ENCODE results near the gene SMIM35. TPM values are rescaled to one million over a fixed set of nuclear protein-coding genes. Genes with fewer than 3 reads are reported as not detected.

Gene SMIM35
- total RNA-seq, 1 donor from 2014 or later = not detected

DNA sequence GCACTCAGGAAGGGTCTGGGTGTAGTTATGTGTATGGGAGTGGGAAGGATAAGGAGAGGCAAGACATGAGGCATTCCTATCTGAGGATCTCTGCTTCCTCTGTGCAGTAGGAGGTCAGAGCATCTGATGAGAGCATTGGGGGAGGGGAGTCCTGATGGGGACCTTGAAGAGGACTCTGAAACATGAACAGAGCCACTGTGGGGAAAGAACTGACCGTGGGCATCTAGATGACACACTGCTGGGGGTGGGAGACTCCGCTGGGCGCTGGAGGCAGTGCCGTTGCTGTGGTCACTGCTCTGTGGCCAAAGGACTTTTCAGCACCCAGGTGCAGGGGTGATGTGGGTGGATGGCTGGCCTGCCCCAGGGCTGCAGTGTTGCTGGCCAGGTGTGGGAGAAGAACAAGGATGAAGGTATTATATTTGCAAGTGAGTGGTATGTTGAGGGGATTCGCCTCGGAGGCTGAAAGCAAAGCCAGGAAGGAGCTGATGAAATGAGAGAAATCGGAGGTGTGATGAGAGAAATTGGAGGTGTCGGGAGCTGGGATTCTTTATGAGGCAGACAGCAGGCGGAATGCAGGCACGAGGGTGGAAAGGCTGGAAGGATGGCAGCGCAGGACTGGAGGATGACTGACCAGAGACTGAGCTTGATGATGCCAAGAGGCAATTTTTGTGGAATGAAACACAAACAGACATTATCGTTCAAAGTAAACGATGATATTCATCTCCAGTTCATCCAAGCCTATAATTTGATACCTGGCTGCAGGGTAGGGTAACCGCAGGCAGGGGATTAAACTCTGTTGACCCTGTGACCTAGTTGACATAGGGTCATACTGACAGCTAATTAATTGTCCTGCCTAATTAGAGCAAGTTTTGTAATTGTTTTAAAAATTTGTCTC lies 29.3 kb downstream of the SMIM35 start:
- no peak for ATAC-seq

DNA sequence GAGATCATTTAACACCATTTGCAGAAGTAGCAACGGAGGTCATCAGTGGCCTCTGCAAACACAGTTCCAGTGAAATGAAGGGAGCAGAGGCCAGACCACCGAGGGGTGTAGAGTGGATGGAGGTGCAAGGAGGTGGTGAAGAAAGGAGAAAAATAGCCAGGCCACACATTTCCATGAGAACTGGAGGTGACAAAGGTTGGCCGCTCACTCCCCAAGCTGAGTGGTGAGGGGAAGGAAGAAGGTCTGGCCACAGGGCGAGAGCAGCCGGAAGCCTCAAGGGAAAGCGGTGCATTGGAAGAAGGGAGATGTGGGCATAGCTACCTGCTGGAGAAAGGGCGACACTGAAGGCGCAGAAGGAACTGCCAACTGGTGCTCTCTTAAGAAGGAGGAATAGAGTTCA lies 30.0 kb downstream of the SMIM35 start:
- no peak for ATAC-seq

DNA sequence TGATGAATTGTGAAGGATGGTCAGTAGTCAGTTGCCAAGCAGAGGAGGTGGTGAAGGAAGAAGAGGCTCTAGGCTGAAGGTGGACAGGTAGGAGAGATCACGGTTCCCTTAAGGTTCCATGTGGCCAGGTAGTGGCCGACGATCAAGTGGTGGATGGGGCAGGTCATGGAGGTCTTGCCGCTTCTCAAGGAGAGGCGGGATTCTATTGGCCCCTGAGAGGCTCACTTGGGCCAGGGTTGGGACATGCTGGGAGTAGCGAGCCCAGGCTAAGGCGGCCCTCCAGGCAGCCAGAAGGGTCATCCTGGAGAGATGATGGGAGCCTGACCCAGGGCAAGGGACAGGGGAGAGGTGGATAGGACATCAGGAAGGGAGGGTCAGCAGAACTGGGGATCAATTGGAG lies 30.8 kb downstream of the SMIM35 start:
- no peak for ATAC-seq

DNA sequence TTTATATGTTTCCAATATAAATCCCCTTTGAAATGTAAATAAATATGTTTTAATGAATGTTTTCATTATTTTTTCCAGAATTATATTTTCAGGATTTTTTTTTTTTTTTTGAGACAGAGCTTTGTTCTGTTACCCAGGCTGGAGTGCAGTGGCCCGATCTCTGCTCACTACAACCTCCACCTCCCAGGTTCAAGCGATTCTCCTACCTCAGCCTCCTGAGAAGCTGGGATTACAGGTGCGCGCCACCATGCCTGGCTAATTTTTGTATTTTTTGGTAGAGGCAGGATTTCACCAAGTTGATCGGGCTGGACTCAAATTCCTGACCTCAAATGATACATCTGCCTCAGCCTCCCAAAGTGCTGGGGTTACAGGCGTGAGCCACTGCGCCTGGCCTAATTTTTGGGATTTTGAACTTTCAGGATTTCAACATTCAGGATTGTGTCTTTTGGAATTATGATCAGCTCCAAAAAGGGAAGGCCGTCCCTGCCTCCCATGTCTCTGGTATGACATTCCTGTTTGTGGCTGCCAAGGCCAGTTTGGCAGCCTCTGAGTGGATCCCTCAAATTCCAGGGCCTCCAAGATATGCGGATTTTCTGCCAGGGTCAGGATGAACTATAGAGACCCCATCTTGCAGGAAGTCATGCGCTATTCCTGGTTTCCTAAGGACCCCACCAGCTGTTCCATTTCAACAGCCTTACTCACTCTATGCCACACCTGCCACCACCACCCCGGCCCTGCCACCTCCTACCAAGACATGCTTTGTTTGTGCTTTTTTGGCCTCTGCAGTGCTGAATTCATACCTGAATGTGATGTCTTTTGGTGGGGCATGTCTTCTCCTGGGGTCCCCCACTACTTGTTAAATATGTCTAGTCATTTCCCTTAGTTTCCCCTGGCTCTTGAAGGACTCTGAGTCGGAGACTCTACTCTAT lies 31.8 kb downstream of the SMIM35 start:
- ATAC-seq = no peak

DNA sequence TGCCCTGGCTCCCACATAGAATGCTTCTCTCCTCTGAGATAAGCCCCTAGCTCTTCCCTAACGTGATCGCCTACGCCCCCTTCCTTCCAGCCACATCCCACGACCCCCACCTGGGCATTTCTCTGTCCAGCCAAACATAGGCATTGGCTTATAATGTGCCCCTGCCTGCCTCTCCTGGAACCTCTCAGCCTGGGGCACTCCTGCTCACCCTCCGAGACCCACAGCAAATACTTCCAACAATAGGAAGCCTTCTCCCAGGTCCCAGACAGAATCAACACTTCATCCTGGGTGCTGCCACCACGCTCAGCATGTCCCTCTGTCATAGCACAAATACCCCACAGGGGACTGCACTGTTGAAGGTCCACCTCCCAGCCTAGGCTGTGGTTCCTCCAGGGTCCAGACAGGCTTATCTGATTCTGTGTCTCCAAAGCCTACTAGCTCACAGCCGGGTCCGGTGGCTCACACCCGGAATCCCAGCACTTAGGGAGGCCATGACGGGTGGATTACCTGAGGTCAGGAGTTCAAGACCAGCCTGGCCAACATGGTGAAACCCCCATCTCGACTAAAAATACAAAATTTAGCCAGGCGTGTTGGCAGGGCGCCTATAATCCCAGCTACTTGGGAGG lies 34.1 kb downstream of the SMIM35 start:
- no peak for ATAC-seq

DNA sequence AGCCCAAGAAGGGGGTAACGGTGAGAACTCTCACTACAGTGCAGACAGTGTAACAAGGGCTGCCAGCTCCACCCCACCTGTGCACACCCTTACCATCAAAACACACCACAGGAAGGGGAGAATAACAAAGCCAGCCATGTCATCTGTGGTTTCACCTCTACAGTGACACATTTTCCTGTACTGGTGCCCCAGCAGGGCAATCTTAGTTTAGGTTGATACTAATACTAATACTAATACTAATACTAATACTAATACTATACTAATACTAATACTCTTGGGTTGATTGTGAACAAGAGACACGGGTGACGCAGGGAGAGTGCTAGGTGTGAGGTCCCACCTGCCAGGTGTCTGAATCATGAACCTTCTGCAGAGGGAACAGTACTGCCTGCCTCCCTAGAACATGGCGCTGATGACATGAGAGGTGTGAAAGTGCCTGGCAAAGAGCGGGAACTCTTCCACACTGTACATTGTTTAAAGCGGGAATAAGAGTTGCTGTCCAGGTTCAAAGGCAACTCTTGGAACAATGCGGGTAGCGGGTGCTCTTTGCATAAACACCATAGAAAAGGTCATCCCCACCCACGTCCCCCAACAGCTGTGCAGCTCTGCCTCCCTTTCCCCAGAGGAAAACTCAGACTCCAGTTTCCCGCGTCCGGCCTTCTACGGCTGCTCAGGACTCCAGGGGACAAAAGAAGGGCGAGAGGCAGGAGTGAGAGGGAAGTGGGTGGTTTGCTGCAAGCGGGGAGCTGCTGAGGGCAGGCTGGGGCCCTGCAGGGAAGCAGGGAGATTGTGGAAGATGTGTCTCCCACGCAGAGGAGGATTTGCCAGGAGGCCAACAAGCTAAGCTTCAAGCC lies 34.9 kb downstream of the SMIM35 start:
- peak; percentile 30 for ATAC-seq

DNA sequence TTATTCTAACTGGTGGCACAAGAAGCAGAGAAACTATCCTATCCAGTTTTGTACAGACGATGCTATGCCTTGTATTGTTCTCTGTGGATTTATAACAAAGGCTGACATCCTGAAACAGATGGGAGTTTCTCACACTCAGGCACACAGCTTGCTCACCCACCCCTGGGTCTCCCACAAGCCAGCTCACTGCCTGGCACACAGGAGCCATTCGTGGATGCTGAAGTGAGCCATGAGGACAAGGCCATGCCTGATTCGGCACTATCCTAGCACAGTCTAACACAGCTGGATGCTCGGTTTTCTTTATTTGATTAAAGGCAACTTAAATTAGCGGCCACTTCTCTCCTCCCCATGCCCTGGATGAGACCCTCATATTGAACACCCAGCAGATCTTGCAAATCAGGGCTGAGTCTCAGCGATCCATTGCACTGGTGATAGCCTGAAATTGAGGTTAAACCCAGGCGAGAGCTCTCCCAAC lies 35.6 kb downstream of the SMIM35 start:
- ATAC-seq = no peak

DNA sequence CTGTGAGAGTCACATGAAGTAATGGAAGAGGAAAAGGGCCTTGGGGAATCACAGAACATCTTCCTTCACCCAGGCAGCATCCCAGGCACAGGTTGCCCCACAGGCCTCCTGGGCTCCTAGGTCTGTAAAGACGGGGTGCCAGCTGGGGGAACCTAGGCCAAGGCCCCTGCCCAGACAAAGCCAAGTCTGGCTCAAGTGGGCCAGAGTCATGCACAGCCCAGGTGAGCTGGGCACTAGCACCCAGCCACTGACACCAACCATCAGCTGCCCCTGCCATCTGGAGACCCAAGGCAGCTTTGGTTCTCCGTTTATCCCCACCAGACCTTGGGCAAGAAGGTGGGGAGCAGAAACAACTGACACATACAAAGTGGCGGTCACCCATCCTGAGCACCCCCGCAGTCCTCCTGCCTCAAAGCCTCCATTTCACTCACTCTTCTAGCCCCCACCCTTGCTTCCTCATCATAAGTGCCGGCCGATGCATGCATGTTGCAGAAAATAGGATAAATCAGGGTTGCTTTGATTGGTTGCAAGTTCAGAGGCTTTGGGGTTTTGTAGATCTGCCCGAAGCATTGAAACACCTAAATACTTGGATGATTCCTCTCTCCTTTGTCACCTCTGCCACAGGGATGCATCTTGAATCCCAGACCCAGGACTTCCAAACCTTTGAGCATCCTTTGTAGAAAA lies 36.4 kb downstream of the SMIM35 start:
- no peak for ATAC-seq

DNA sequence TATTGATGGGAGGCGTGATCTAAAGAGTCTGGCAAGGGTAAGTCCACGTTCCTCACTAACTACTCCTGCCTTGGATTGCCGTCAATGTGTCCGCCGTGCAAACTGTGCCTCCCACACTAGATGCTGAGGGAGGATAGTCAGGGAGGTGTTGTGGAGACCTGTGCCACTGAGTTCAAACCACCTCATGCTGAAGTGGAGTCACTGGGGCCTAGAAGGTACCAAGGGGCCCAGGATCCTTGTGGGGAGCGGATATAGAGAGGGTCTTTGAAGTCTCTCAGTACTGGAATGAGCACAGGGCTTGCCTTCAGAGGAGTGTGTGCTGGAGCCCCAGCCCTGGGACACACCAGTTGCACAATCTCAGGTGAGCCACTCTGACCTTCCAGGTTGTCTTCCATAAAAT lies 37.0 kb downstream of the SMIM35 start:
- no peak for ATAC-seq

DNA sequence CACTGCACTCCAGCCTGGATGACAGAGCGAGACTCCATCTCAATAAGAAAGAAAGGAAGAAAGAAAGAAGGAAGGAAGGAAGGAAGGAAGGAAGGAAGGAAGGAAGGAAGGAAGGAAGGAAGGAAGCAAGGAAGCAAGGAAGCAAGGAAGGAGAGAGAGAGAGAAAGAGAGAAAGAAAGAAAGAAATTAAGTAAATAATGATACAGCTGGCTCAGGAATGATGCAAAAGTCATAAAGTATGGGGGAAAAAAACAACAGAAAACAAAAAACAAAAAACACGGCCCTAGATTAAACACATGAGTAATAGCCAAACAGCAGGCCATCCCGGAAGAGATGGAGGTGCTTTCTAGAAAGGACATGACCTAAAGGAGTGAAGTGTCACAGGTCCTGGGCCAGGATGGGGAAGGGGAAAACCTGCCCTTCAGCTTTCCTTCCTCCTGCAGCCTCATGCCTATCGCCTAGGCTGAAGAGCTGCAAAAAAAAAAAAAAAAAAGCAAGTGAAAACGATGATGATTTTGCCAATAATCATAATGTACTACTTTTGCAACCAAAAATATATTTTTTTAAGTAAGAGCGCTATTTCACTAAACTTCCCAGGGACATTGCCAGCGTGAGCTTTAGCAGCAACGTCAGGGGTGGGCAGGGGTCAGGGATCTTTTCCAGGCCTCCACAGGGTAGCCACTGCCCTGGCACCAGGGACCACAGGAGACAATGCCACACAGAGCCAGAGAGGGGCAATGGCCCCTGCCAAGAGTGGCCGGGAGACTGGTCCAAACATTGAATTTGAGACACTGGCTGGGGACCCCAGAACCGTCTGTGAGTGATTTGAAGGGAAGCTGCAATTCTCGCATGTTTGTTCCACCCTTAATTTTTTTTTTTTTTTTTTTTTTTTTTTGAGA lies 38.0 kb downstream of the SMIM35 start:
- ATAC-seq = no peak

DNA sequence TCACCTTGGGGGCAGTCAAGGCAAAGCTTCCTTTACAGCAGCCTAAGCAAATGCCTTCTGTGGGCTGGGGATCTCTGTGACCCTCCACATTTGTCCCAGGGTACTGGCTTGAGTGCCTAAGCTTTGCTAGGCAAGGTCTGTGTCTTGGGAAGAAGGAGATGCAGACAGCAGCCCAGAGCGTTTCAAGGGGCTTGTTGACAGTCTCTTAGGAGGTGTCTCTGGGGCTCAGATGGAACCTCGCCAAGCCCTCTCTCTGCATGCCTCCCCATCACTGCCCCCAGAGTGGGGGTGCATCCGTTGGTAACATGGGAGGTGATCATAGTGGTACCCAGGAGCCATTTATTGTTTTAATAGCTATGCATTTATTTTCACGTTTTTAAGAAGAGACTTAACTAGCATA lies 39.0 kb downstream of the SMIM35 start:
- ATAC-seq = no peak

DNA sequence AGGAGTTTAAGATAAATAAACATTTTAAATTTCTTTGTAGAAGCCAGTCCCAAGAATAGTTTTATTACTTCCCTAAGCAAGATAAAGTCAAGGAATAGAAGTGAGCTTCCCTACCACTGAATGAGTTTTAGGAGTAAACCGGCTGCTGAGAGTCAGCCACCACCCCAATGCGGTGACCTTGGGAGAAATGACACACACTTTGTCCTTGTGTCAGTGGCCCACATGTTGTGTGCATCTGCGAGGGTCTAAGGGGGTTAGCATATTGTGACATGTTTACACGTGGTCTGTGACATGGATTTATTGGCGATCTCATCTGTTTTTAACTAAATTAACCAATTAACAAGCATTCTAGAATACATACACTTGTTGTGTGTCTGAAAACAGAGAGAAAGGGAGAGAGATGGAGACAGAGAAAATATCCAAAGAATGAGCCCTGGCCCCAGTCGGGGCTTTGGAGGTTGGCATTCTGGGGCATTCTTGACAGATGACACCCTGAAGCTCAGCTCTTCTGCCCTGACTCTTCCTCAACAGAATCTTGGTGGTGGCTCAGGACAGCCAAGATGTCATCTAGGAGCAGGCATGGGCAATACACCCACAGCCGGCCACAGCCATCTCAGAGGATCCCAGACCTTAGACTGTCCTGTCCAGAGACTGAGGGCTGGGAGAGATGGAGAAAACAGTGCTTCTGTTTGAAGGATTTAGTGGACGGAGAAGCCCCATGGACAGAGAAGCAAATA lies 39.6 kb downstream of the SMIM35 start:
- ATAC-seq = no peak

DNA sequence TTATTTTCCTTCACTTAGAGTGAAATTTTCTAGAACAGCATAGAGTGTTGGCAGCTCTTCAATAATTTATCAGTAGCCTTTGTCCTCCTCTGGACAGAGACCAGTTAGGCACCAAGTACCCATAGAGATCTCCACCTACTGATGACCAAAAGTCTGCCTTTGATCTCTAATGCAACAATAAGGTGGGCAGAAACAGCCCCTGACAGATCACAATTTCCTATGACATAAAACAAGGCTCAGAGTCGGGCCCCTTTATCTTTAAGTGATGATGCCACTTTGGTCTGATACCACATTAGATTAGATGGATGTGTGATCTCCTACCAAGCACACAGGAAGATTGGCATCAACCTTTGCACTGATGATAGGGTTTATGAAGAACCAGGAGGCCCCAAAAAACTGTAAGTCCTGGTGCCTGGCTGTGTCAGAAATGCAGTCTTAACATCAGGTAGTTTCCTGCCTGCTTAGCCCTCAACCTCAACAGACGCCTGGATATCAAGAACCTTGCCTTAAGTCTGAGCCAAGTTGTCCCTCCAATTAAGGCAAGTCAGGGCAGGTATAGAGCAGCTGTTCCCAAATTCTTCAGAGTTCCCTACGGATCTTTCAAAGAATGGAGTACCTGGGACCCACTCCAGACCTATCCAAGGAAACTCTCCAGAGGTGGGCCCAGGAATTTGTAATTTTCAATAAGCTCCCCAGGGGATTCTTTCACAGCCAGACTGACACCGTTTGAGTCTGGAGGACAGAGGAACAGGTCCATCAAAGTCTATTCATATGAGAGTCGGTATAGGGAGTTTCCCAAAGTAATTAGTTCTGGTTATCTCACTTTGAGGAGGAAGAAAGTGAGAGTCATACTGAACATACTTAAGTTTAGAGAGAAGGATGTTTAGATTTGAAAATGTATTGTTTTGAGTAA lies 40.5 kb downstream of the SMIM35 start:
- no peak for ATAC-seq

DNA sequence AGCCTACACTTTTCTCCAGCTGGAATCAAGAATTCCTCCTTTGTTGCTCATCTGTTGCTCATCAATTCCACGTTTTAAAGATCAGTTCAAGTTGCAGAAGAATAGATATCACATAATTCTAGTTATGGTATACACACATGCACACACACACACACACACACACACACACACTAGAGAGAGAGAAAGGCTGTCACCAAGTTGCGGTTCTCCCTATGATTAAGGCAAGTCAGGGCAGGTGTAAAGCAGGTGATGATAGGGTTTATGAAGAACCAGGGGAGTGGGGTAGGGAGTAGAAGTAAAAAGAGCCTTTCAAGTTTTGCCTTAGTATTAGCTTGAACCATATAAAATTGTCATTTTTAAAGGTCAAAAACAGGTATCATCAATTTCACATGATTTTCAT lies 41.6 kb downstream of the SMIM35 start:
- peak; percentile 48 for ATAC-seq

DNA sequence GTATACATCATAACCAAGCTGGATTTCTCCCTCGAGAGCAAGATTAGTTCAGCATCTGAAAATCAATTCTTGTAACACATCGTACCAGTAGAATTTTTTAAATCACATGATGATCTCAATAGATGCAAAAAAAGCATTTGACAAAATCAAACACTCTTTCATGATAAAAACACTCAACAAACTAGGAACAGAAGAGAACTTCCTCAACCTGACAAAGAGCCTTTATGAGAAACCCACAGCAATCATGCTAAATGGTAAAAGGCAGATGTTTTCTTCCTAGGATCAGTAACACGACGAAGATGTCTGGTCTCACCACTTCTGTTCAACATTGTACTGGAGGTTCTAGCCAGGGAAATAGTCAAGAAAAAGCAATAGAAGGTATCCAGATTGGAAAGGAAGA lies 44.0 kb downstream of the SMIM35 start:
- no peak for ATAC-seq

DNA sequence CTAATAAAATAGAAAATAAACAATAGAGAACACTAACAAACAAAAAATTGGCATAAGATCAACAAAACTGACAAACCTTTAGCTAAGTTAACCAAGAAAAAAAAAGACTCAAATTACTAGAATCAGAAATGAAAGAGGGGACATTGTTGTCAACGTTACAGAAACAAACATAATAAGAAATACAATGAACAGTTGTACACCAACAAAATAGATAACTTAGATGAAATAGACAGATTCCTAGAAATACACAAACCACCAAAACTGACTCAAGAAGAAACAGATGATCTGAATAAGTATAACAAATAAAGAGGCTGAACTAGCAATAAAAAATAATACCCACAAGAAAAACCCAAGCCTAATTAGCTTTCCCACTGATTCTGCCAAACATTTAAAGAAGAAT lies 44.6 kb downstream of the SMIM35 start:
- ATAC-seq = no peak

DNA sequence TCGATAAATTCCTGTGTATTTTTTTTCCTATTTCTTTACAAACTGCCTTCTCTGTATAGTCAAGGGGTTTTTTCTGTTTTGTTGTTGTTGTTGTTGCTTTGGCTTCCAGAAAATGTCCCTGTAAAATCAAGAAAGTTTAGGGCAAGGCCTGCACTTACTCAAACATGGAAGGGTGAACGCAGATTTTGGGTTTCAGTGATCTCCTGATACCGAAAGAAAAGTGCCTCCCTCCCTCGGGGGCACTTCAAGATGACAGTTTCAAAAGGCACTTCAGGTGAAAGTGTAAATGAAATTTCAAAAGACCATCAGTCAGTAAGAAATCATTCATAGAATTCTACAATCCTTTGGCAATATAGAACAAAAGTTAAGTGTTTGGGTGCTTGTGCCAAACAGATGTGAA lies 53.3 kb downstream of the SMIM35 start:
- ATAC-seq = no peak

DNA sequence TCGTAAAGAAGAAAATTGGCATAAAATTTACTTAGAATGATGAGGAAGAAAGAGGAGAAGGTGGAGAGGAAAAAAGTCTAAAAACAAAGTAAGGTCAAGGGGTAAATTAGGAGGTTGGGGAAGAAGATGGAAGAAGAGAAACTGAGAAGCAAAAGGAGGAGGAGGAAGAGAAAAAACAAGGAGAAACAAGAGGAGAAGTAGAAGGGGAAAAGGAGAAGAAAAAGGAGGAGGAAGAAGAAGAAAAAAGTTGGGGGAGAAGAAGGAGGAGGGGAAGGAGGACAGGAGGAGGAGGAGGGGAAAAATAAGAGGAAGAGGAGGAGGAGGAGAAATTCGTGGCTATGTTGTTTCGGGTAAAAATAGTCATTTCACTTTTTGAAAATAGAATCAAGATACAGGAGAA lies 58.1 kb downstream of the SMIM35 start:
- no peak for ATAC-seq
